ENCODE measurements around the gene ZNF280D.
A peak's percentile ranks its signal among the peaks of the same experiment; 100 is the strongest.

The ZNF280D gene

DNA sequence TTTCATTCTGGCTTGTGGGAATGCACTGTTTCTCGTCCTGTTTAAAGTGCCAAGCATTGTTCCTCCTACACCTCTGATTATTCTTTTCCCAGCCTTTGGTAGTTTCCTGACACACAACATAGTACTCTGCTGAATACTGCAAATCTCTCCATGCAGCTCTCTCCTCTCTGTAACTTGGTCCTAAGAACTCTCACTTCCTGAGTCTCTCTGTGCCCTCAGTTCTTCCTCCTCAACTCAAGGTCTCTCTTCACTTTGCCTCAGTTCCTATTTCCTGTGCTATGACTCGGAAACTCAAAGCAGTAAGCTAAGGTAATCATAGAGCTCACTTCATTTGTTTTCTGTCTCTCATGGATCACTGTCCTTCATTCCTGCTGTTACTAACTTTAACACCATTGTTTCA lies 113.4 kb downstream of the ZNF280D start:
- no peak for DNase-seq

DNA sequence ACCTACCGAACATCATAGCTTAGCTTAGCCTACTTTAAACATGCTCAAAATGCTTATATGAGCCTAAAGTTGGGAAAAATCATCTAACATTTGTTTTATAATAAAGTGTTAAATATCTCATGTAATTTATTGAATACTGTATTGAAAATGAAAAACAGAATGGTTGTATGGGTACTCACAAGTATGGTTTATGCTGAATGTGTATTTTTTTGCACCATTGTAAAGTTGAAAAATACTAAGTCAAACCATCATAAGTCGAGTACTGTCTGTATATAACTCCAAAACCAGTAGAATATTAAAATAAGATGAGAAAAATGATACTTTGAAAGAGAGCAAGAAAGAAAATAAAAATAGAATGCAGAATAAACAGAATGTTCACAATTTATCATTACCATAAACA lies 115.7 kb downstream of the ZNF280D start:
- no peak for DNase-seq

DNA sequence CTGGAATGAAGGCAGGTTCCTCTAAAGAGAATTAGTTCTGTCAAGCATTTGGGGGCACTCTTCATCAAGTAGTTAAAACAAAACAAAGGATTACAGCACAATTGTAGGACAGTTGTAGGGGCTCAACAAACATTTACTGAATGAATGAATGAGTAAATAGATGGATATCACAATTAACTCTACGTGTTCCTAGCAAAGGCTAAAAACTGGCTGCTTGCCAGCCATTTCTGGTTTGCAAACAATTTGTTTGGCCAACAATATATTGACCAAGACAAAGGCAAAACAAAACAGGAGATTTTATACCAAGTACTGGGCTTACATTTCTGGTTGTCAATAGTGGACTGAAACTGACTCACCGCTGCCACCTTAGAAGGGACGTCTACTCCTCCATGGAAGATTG lies 116.8 kb downstream of the ZNF280D start:
- DNase-seq = no peak

DNA sequence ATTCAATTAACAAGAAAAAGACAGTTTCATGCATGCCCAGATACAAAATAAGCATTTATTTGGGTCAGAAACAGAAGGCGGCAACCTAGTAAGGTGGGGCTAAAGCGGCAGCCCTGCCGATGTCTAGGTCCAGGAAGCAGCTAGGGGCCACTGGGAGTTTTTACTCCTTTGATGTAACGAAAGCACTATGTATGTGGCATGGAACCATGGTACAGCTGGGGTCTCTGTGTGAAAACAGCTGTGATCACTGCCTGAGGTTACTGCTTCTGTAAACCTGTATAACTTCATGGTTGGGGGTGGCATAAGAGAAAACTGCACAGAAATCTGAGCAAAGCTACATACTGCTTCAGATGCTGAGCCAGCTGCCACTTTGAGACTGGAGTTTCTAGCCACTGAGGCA lies 119.5 kb downstream of the ZNF280D start:
- DNase-seq = no peak

- no peak for DNase-seq
These were observed 124.3 kb downstream of the ZNF280D start for GRCh38 chr15:56608993-56609392.

GRCh38 chr15:56608140-56608778 lies 125.0 kb downstream of the ZNF280D start:
- no peak for DNase-seq

DNA sequence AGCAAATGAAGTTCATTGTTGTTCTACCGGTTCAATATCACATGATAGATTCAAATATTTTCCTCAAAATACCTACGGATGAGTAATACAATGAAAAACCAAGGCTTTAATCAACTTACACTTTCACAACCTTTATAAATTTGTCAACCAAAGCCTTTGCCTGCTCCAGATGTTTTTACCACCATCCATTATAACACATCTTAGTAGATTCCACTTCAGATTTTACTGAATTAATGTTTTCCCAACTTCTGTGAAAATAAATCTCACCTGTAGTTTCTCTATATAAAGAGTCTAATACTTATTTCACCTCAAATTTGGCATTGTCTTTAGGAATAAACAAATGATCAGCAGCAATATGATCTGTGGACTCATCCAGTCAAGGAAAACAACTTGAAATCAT lies 131.1 kb downstream of the ZNF280D start:
- no peak for DNase-seq

GRCh38 chr15:56600380-56600779 lies 132.9 kb downstream of the ZNF280D start:
- DNase-seq = no peak

DNA sequence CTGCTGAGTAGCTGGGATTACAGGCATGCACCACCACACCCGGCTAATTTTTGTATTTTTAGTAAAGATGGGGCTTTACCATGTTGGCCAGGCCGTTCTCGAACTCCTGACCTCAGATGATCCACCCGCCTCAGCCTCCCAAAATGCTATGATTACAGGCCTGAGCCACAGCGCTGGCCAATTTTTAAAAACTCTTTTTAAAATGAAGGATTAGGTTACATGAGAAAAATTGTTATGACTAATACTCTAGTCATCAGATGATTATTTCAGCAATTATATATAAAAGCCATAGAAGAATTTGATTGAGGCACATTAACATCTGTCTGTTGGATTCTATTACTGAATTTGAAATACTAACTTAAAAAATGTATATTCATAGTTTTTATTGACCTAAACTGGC lies 134.3 kb downstream of the ZNF280D start:
- no peak for DNase-seq

DNA sequence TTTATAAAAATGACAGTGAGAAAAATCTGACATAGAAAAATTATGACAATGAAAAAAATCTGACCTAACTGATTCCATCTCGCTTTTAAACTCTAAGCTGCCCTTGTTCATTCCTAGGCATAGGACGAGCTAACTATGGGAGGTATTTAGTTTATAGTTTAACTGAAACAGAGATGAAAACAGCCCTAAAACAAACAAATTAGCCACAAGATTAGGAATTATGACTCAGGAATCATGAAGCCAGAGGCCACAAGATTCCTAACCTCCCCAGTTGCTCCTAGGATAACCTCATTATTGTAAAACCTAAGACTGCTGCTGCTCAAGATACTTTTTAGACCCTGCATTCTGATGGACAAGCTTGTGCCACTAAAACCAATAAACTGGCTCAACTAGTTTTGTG lies 145.6 kb downstream of the ZNF280D start:
- DNase-seq = no peak

- no peak for DNase-seq
These were observed 147.1 kb downstream of the ZNF280D start for GRCh38 chr15:56586206-56586605.

DNA sequence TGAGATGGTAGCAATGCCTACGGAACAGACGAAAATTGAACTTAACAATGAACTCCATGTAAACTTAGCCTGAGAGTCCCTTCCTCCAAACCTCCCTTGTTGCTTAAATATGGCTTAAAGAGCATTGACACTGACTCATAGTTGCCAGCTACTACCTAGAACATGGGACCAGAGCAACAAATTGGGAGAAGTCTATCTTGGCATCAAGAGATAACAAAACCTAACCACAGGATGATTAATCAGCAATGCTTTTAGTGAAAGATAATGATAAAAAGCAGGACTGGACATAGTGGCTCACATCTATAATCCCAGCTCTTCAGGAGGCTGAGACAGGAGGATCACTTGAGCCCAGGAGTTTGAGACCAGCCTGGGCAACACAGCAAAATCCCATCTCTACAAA lies 150.5 kb downstream of the ZNF280D start:
- DNase-seq = peak; percentile 13
